Lung (tissue), 12 donors: ENCODE measurements around the gene NAGA. TPM values are rescaled to one million over a fixed set of nuclear protein-coding genes. Genes with fewer than 3 reads are reported as not detected.

Experiments used
- ATAC-seq: fragments of 200-7000 bp; cut with Tn5 transposase; one replicate; pipeline ENCODE4 v1.9.1; 2020; ENCODE audit warnings: moderate number of reproducible peaks; ENCODE audit not compliant: insufficient read depth, low FRiP score
- DNase-seq, 3 donors: peaks; one replicate each; pipeline ENCODE4 v3.0.0-alpha.2; 2013 to 2017
- H3K27ac ChIP-seq, 2 donors: one replicate each; pipeline ENCODE4 v1.5.1; 2013; ENCODE audit warnings: mild to moderate bottlenecking in 2 of 2, moderate library complexity in 2 of 2, control low read depth in 1 of 2, inconsistent platforms in 1 of 2, low read depth in 1 of 2, low read length in 1 of 2
- H3K27me3 ChIP-seq, 3 donors: one replicate each; pipeline ENCODE4 v1.5.1; 2013; ENCODE audit warnings: low read length in 2 of 3; ENCODE audit not compliant: control insufficient read depth in 3 of 3, insufficient read depth in 3 of 3
- H3K36me3 ChIP-seq, 4 donors: one replicate each; pipeline ENCODE4 v1.5.1; 2013; ENCODE audit warnings: low read length in 4 of 4, mild to moderate bottlenecking in 1 of 4, moderate library complexity in 1 of 4; ENCODE audit not compliant: control insufficient read depth in 4 of 4, insufficient read depth in 4 of 4
- H3K4me1 ChIP-seq, 5 donors: one replicate each; pipeline ENCODE4 v1.5.1; 2013; ENCODE audit warnings: low read length in 5 of 5, mild to moderate bottlenecking in 2 of 5, moderate library complexity in 1 of 5; ENCODE audit not compliant: control insufficient read depth in 5 of 5, insufficient read depth in 5 of 5
- H3K4me3 ChIP-seq: one replicate; pipeline ENCODE4 v1.5.1; 2013; ENCODE audit warnings: mild to moderate bottlenecking, control low read depth, moderate library complexity
- H3K9ac ChIP-seq, 2 donors: one replicate each; pipeline ENCODE4 v1.5.1; 2013; ENCODE audit warnings: low read length in 2 of 2, control low read depth in 1 of 2; ENCODE audit not compliant: insufficient read depth in 1 of 2
- H3K9me3 ChIP-seq, 4 donors: one replicate each; pipeline ENCODE4 v1.5.1; 2013; ENCODE audit warnings: low read length in 3 of 4, mild to moderate bottlenecking in 1 of 4, moderate library complexity in 1 of 4; ENCODE audit not compliant: control insufficient read depth in 4 of 4, insufficient read depth in 3 of 4
- WGBS, 2 donors: extraction: QIAGEN DNeasy Blood & Tissue Kit; methylation state at CpG; one replicate each; pipeline ENCODE4 v1.1.7; 2013; 5-methylcytosine and 5-hydroxymethylcytosine counted together
- polyA plus RNA-seq, 2 donors: library from polyadenylated mRNA; stranded (reverse); fragments of 200-250 nt; gene quantifications; one replicate each; pipeline ENCODE4 v1.2.1, GENCODE V29; 2013
- total RNA-seq, 2 donors: library from RNA; depleted of rRNA in 1 of 2; stranded (reverse); fragments of >200 nt in 1 of 2; gene quantifications; one replicate each; pipeline ENCODE4 v1.2.1, GENCODE V29; 2014 to 2021
- TF ChIP-seq, protein P1 (sequence below): IDR thresholded peaks from 2 replicates; pipeline ENCODE4 v1.5.1; 2012; ENCODE audit warnings: mild to moderate bottlenecking; ENCODE audit errors: control extremely low read depth, extremely low read depth
- donor health status: control.
- donor health status: control.
- donor health status: Bipolar disorder and iron deficiency.
- donor health status: healthy.
- donor health status: DM: yes; HTN: yes; CAD: no.

Gene NAGA
- total and polyA plus RNA-seq, 4 donors: 9.9 to 48.0 (median 39.6) TPM

DNA sequence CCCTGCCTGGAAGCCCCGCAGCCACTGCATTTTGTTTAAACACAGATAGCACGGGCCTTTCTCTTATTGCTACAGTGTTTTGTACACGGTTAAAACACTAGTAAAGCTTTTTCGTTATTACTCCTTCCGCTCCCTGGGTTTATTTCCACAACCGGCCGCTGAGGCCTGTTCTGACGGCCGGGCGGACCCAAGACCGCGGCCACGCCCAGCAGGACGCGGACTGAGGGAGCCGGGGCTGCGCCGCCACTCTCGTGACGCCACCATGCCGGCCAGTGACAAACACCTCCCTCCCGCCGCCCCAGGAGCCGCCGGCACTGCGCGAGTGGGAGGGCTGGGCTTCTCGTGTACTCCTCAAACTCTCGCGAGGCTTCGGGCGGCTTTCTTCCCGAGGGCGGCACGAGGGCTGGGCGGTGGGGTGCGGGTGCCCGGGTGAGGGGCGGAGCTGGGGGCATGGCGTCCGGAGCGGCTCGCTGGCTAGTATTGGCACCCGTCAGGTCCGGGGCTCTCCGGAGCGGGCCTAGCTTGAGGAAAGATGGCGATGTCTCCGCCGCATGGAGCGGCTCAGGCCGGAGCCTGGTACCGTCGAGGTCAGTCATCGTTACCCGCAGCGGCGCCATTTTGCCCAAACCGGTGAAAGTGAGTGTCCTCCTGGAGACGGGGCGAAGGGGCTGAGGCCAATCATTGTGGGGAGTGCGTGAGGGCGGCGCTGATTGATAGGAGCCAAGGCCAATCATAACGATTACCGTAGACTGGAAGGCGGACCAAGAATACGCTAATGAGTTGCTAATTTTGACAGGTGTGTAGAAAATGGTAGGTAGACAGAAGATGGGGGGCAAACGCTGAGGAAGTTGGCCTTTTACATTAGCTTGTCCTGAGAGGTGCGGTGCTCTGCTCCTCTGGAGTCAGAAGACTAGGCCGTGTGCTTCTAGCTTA, 9.0 kb upstream of the NAGA start, which contains the start of gene SMDT1:
Gene SMDT1 (plus strand): TSS at position 382 of the 933 bp plus-strand sequence. CDS start 69 bp downstream, at position 451.
- peaks cover 12 to 23% (median 19%) of the 10 kb centered on the region in 4 donors for H3K36me3 ChIP-seq

DNA sequence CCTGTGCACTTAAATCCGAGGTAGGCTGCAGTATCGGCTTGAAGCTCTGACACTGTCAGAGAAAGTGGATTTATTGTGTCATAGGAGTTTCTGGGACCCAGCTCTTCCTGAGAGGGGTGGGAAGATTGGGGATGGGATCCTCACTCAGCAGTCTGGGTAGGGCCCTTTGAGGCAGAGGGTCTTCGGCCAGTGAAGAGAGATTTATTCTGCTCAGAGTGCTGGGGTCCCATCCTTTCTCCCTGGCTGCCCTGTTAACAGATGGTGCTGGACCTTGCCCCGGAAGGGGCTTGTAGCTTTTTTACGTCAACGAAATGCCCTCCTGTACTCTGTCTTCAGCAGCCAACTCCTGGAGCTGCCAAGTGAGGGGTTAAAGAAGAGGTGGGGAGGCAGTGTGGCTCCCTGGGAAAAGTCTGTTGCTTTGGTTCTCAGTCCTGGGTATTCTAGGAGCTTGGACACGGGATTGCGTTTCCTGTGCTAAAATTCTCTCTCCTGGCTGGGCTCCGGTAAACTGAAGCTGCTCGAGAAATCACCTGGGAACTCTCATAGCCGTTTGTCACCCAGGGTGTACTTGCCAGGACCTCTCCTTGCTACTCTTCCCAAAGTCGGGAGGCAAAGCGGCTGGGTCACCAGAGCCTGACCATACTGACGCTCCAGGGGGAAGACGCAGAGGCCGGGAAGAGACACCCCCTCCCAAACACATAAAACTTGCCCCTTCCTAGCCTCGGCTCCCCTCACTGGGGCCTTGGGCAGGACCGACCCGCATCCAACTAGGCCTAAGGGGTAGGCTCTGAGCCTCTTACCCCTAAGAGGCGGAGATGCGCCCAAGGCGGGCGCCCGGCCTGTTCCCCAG, 8.1 kb upstream of the NAGA start:
- WGBS, 2 donors: 52 to 62% methylated on average over 24 of the region's 24 CpGs
- ATAC-seq (no peak), DNase-seq (peak in 2 of 3 donors; percentile 1 to 27)
- no peaks in the 10 kb centered on the region for H3K27me3 ChIP-seq
- H3K4me3 ChIP-seq: no peak overlapping the region
- H3K4me1 ChIP-seq: peaks cover 11 to 41% (median 17%) of the 10 kb centered on the region in 5 donors
- TF ChIP-seq, protein P1, sequence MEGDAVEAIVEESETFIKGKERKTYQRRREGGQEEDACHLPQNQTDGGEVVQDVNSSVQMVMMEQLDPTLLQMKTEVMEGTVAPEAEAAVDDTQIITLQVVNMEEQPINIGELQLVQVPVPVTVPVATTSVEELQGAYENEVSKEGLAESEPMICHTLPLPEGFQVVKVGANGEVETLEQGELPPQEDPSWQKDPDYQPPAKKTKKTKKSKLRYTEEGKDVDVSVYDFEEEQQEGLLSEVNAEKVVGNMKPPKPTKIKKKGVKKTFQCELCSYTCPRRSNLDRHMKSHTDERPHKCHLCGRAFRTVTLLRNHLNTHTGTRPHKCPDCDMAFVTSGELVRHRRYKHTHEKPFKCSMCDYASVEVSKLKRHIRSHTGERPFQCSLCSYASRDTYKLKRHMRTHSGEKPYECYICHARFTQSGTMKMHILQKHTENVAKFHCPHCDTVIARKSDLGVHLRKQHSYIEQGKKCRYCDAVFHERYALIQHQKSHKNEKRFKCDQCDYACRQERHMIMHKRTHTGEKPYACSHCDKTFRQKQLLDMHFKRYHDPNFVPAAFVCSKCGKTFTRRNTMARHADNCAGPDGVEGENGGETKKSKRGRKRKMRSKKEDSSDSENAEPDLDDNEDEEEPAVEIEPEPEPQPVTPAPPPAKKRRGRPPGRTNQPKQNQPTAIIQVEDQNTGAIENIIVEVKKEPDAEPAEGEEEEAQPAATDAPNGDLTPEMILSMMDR: no peak
- peak overlapping the region; percentile 83 to 84 for H3K9ac ChIP-seq
- H3K9me3 ChIP-seq: no peaks in the 10 kb centered on the region
- H3K36me3 ChIP-seq: peaks cover 11 to 23% (median 18%) of the 10 kb centered on the region in 4 donors
- peak overlapping the region; percentile 95 to 98 for H3K27ac ChIP-seq

More for the DNA sequence above, 9.0 kb upstream of the NAGA start, which contains the start of gene SMDT1:
- 0% methylated on average over 68 to 71 of the region's 71 CpGs for WGBS, 2 donors
- Histone ChIP-seq H3K4me3 (peak within 1 kb of the TSS; percentile 71), H3K9ac (peak within 1 kb of the TSS; percentile 83 to 89), H3K27ac (peak within 1 kb of the TSS; percentile 95 to 98), H3K4me1 (peaks cover 11 to 35% (median 17%) of the 10 kb centered on the region in 5 donors), H3K27me3 (no peaks in the 10 kb centered on the region), H3K9me3 (no peaks in the 10 kb centered on the region)
- TF ChIP-seq, protein P1: no peak
- ATAC-seq: peak; percentile 96
- peak; percentile 99 for DNase-seq

DNA sequence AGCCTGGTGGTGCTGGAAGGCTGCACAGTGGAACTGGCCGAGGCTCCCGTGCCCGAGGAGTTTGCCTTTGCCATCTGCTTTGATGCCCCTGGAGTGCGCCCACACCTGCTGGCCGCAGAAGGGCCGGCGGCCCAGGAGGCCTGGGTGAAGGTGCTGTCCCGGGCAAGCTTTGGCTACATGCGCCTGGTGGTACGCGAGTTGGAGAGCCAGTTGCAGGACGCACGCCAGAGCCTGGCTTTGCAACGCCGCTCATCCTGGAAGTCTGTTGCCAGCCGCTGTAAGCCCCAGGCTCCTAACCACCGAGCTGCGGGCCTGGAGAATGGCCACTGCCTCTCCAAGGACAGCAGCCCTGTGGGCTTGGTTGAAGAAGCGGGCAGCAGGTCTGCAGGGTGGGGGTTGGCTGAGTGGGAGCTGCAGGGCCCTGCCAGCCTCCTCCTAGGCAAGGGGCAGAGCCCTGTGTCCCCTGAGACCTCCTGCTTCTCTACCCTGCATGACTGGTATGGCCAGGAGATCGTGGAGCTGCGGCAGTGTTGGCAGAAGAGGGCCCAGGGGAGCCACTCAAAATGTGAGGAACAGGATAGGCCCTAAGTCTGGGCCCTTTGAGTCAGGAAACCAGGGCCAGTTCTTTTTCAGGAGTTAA, 7.0 kb upstream of the NAGA start:
- Histone ChIP-seq H3K9me3 (no peaks in the 10 kb centered on the region), H3K4me1 (peaks cover 11 to 47% (median 20%) of the 10 kb centered on the region in 5 donors), H3K36me3 (peaks cover 3 to 15% (median 15%) of the 10 kb centered on the region in 4 donors), H3K9ac (no peak overlapping the region), H3K27ac (peak overlapping the region in 1 of 2 donors; percentile 95), H3K27me3 (no peaks in the 10 kb centered on the region), H3K4me3 (no peak overlapping the region)
- 92 to 97% methylated on average over 20 to 21 of the region's 21 CpGs for WGBS, 2 donors
- TF ChIP-seq, protein P1: no peak
- DNase-seq (no peak), ATAC-seq (no peak)
